ENCODE data around the gene STMN3. TPM values are rescaled to one million over a fixed set of nuclear protein-coding genes. Genes with fewer than 3 reads are reported as not detected.

Gene STMN3
- polyA plus RNA-seq, 1 of the 3 experiments (the other 2 are of a cell fraction), result 111 TPM

DNA sequence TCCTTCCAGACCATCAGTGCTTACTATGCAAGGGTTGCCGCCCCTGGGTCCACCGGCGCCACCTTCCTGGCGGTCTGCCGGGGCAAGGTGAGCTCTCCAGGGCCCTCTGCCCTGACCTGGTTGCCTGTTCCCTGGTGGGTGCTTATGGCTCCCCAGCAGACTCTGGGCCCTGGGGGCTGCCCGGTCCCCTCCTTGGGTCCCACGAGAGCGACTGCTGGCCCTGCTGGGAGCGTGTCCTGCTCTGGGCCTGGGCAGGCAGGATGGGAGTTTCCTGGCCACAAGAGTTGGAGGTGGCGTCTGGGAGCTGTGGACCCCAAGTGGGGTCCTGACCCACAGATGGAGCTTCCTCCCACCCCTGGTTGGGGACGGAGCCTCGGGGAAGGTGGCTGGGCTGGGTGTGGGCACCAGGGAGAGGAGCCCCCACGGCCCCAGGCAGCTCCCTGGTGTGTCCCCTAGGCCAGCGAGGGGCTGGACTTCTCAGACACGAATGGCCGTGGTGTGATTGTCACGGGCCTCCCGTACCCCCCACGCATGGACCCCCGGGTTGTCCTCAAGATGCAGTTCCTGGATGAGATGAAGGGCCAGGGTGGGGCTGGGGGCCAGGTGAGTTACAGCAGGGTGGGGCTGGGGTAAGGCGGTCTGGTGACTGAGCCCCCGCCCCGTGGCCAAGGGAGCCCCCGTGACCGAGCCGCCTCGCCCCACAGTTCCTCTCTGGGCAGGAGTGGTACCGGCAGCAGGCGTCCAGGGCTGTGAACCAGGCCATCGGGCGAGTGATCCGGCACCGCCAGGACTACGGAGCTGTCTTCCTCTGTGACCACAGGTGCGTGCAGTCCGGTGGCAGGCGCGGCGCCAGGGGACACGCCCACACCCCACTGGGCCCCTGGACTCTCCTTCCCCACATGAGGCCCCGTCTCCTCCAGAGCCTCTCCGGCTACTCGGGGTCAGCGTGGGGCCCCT lies 36.1 kb upstream of the STMN3 start:
- peaks cover 0 to under 1% of the 10 kb centered on the region in 2 experiments for H3K36me3 ChIP-seq (replicated peaks in 1 of 2; ENCODE audit: control insufficient read depth in 1 of 2, insufficient read depth in 2 of 2, low read length in 1 of 2)

GRCh38 chr20:63688228-63689045 lies 35.2 kb upstream of the STMN3 start:
- H3K27ac ChIP-seq (ENCODE audit: low read depth in 2 of 2, low read length in 1 of 2), result no peak overlapping the region
- H4K20me1 ChIP-seq (ENCODE audit: insufficient read depth), result no peaks in the 10 kb centered on the region
- H3K4me2 ChIP-seq, result no peak overlapping the region
- POLR2A ChIA-PET, result interaction anchor here (0.9 kb wide), 1 partner anchor 14 kb away, joined by 3 read pairs; no protein-coding TSS in a partner anchor
- DNase-seq, result no peak
- CTCF ChIA-PET, result no interaction called here
- H3K36me3 ChIP-seq (replicated peaks in 1 of 2; ENCODE audit: control insufficient read depth in 1 of 2, insufficient read depth in 2 of 2, low read length in 1 of 2), result no peaks in the 10 kb centered on the region
- no peak overlapping the region for H3K4me3 ChIP-seq (ENCODE audit: low read depth in 2 of 2, low read length in 1 of 2)
- no peaks in the 10 kb centered on the region for H3K4me1 ChIP-seq (ENCODE audit: control insufficient read depth in 1 of 2, insufficient read depth in 2 of 2, low read depth in 1 of 2, low read length in 1 of 2)
- 91% methylated on average over 14 of the region's 31 CpGs for WGBS (ENCODE audit: low lambda C conversion rate)
- no peaks in the 10 kb centered on the region for H3K79me2 ChIP-seq (ENCODE audit: insufficient read depth)
- no peak overlapping the region for H3K9ac ChIP-seq
- no peaks in the 10 kb centered on the region for H3K9me3 ChIP-seq
- no peak overlapping the region for H2AFZ ChIP-seq (ENCODE audit: low read depth)
- no peaks in the 10 kb centered on the region for H3F3A ChIP-seq (replicated peaks; ENCODE audit: insufficient read depth)
- no peaks in the 10 kb centered on the region for H3K27me3 ChIP-seq (ENCODE audit: insufficient read depth)
- H3K9me2 ChIP-seq, result no peaks in the 10 kb centered on the region
- TF ChIP-seq, protein P1, sequence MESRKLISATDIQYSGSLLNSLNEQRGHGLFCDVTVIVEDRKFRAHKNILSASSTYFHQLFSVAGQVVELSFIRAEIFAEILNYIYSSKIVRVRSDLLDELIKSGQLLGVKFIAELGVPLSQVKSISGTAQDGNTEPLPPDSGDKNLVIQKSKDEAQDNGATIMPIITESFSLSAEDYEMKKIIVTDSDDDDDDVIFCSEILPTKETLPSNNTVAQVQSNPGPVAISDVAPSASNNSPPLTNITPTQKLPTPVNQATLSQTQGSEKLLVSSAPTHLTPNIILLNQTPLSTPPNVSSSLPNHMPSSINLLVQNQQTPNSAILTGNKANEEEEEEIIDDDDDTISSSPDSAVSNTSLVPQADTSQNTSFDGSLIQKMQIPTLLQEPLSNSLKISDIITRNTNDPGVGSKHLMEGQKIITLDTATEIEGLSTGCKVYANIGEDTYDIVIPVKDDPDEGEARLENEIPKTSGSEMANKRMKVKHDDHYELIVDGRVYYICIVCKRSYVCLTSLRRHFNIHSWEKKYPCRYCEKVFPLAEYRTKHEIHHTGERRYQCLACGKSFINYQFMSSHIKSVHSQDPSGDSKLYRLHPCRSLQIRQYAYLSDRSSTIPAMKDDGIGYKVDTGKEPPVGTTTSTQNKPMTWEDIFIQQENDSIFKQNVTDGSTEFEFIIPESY (IDR thresholded peaks at IDR 0.05; ENCODE audit: borderline replicate concordance, low read depth), result no peak
- TF ChIP-seq TCF12 (IDR thresholded peaks at IDR 0.05) (no peak), JUND (IDR thresholded peaks at IDR 0.05) (no peak), NRF1 (IDR thresholded peaks at IDR 0.05; ENCODE audit: low read depth, low read length) (no peak)
- TF ChIP-seq, protein P2, sequence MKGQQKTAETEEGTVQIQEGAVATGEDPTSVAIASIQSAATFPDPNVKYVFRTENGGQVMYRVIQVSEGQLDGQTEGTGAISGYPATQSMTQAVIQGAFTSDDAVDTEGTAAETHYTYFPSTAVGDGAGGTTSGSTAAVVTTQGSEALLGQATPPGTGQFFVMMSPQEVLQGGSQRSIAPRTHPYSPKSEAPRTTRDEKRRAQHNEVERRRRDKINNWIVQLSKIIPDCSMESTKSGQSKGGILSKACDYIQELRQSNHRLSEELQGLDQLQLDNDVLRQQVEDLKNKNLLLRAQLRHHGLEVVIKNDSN (IDR thresholded peaks at IDR 0.05; ENCODE audit: borderline replicate concordance, low read depth), result no peak

More for the DNA sequence above, 36.1 kb upstream of the STMN3 start:
- Histone ChIP-seq H3K9me2 (no peaks in the 10 kb centered on the region), H3K9ac (no peak overlapping the region), H3K4me3 (ENCODE audit: low read depth in 2 of 2, low read length in 1 of 2) (no peak overlapping the region), H3K4me2 (no peak overlapping the region), H3K9me3 (no peaks in the 10 kb centered on the region), H3K4me1 (ENCODE audit: control insufficient read depth in 1 of 2, insufficient read depth in 2 of 2, low read depth in 1 of 2, low read length in 1 of 2) (no peaks in the 10 kb centered on the region), H3K27ac (ENCODE audit: low read depth in 2 of 2, low read length in 1 of 2) (no peak overlapping the region), H2AFZ (ENCODE audit: low read depth) (no peak overlapping the region), H3K79me2 (ENCODE audit: insufficient read depth) (no peaks in the 10 kb centered on the region), H3F3A (replicated peaks; ENCODE audit: insufficient read depth) (no peaks in the 10 kb centered on the region), H3K27me3 (ENCODE audit: insufficient read depth) (no peaks in the 10 kb centered on the region), H4K20me1 (ENCODE audit: insufficient read depth) (no peaks in the 10 kb centered on the region)
- ChIA-PET CTCF (no interaction called here), POLR2A (no interaction called here)
- DNase-seq, result no peak
- 84% methylated on average over 7 of the region's 44 CpGs for WGBS (ENCODE audit: low lambda C conversion rate)
- TF ChIP-seq RAD21 (IDR thresholded peaks at IDR 0.05; ENCODE audit: low read length), result no peak
- no peak for TF ChIP-seq MXI1 (IDR thresholded peaks at IDR 0.05; ENCODE audit: low read depth, low read length)
- TF ChIP-seq JUND (IDR thresholded peaks at IDR 0.05), result no peak
- TF ChIP-seq FOSL2 (IDR thresholded peaks at IDR 0.05; ENCODE audit: borderline replicate concordance, low read depth), result no peak
- no peak for TF ChIP-seq EZH2phosphoT487 (IDR thresholded peaks at IDR 0.05; ENCODE audit: borderline replicate concordance, low read depth)
